GM23248 (cell line): ENCODE data around the gene CXCL1.

ENCODE experiments used
- EZH2 ChIP-seq: fragments of 200-600 bp; sonication (generic); IDR thresholded peaks from 2 replicates; pipeline ENCODE4 v1.6.1; 2018; ENCODE audit warnings: antibody characterized with exemption, mild to moderate bottlenecking; ENCODE audit not compliant: insufficient read depth, poor library complexity, severe bottlenecking
- EZH2phosphoT487 ChIP-seq: fragments of 200-600 bp; sonication (generic); IDR thresholded peaks from 2 replicates; pipeline ENCODE4 v1.6.1; 2018; ENCODE audit warnings: antibody characterized with exemption, moderate library complexity, mild to moderate bottlenecking, low read depth; ENCODE audit not compliant: insufficient read depth

- no peak for TF ChIP-seq EZH2
- TF ChIP-seq EZH2phosphoT487: no peak
These were observed 15.3 kb upstream of the CXCL1 start for GRCh38 chr4:73853718-73854473.
